Lung microvascular endothelial cell (primary cell): ENCODE results near the gene TAOK3. TPM values are rescaled to one million over a fixed set of nuclear protein-coding genes. Genes with fewer than 3 reads are reported as not detected.
"Not testable (repeated sequence)": the region's sequence is repeated elsewhere in the genome, so short reads cannot be mapped to it uniquely, and the experiment has no call there.

Source experiments
- DNase-seq, 2 donors: peaks; one replicate each; pipeline versions ENCODE4 v3.0.0 to v3.0.0-alpha.2; 2010; ENCODE audit warnings: low read depth in 2 of 2
- total RNA-seq: library from RNA; depleted of rRNA; stranded (reverse); fragments of >200 nt; gene quantifications from 2 replicates; pipeline ENCODE4 v1.2.1, GENCODE V29; 2014

TAOK3 gene
- total RNA-seq, 1 donor from 2014 or later, result 13.5 TPM

DNA sequence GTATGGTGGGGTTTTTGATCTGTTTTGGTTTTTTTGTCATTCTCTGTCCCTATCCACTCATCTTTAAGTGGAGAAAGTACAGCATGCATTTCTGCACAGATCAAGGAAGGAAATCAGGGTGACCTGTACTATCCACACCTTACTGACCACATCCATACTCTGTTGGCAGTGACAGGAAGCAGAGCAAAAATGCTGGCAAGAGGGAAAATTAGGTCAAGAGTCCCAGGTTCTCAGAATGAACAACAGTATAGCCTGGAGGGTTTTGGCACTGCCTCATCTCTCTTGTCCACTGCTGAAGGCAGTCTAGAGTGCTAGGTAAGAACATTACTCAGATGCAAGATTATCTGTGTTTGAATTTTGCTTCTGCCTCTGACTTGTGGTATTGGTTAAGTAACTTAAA lies 70.7 kb downstream of the TAOK3 start:
- peak; percentile 42 to 56 for DNase-seq

DNA sequence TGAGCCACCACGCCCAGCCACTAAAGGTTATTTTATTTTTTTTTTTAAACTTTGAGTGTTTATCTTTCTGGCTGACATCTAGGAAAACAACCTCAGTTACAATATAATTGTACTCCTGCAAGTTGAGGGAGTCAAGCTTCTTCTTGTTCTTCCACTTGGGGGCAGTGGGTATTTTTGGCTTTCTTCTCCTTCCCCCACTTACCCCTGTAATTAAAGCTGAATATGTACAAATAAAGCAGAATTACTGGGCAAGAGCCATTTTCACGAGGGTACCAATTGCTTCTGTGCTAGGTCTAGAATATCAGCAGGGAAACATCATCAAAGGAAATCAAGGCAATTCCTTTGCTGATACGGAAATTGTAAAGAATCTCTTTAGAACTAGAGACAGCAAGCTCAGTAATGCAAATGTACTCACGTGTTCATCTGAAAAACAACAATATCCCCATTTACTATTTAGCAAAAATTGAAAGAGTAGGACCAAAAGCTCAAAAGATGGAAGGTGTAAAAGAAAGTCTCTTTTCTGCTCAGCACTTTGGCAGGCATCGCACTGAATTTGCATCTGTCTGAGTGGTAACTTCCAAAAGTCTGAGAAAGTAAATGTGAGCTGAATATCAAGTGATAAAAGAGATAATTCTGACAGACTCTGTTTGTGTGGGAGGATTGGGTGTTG lies 72.8 kb downstream of the TAOK3 start:
- no peak for DNase-seq

DNA sequence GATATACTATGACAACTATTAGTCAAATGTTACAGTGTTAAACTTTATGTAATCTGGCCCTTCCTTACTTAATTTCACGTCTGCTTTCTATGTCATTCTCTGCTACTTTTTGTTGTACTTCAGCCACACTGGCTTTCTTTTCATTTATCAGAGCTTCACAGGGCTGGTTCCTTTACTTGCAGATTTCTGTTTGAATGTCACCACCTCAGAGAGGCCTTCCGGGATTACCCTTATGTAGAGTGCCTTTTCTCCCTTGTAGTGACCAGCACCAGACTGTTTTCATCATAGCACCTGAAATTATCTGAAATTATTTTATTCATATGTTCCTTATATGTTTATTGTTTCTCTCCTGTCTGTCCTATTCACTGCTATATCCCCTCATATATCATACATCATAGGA lies 75.4 kb downstream of the TAOK3 start:
- no peak for DNase-seq

DNA sequence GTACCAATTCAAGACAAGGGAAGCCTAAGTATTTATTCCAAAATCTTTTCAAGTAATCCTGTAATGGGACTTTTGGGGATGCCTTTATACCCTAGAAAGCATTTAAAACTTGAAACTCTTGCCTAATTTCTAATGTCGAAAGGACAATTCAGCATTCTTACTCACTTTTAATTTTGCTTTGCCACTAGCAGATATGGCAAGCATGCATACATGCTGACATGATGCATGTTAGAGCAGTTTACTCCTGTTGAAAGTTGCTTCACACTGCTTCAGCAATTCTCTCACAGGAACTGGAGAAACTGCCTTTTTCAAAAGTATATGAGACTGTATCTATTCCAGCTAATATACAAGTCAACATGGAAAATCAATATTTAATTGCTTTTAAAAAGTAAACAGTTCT lies 79.9 kb downstream of the TAOK3 start:
- no peak for DNase-seq

DNA sequence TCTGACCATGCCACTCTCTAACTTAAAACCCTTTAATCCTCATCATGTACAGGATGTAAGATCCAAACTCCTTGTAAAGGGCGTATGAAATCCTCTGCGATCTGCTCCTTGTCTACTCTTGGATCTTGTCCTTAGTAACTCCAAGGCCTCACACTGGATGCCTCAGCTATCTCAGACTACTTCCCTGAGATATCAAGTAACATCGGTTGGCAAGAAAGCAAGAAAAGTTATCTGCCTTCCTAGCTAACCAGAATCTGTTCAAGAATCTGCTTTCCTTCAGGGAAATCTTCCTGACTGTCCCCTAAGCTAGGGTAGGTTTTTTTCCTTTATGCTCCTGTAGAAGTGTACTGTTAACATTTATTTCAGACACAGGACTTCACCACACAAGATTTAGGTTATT lies 82.6 kb downstream of the TAOK3 start:
- DNase-seq, result no peak

DNA sequence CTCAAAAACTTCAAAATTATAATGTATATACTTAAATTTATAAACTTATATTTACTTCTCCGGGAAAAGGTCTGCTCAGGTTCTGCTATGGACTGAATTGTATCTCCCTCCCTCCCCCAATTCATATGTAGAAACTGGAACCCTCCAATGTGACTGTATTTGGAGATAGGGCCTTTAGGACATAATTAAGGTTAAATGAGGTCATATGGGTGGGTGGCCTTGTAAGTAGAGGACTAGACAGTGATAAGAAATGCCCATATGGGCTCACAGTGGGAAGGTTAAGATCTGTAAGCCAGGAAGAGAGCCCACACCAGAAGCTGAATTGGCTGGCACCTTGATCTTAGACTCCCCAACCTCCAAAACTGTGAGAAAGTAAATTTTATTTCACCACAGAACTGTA lies 84.5 kb downstream of the TAOK3 start:
- DNase-seq, result no peak

DNA sequence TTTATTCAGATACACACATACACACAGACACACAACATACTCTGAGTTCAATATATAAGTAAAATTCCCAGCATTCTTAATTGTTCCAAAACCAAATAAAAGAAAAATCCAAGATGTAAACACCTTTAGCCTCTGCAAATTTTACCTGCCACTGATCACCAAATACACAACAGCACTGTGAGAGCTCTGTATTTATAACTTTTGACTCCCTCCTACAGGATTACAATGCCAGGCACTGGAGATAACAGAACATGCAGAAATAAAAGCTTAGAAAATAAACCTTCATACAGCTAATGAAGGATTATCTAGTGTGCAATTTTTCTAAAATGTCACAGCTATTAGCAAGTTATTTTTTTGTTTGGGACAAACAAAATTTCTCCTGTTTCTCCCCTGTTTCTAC lies 85.0 kb downstream of the TAOK3 start:
- DNase-seq, result no peak

DNA sequence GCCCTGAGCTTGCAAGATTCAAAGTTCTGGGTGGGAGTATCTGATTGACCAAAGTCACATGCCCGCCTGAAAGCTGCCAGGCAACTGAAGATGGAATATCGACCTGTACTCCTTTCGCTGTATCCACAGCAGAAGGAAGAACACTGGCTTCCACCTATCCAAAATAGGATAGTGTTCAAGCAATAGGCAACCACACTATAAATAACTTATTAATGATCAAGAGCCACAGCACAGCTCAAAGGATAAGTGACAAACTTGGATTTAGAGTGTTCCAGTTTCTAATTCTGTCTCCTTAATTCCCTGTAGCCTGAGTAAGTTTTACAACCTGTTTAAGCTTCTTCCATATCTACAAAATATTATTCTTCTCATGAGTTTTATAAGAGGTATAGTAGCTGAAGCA lies 89.9 kb downstream of the TAOK3 start:
- no peak for DNase-seq

DNA sequence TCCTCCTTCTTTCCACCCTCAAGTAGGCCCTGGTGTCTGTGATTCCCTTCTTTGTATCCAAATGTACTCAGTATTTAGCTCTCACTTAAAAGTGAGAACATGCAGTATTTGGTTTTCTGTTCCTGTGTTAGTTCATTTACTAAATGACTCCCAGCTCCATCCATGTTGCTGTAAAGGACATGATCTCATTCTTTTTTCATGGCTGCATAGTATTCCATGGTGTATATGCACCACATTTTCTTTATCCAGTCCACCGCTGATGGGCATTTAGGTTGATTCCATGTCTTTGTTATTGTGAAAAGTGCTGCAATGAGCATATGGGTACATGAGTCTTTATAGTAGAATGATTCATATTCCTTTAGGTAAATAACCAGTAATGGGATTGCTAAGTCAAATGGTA lies 94.4 kb downstream of the TAOK3 start:
- DNase-seq, result not testable (repeated sequence)

DNA sequence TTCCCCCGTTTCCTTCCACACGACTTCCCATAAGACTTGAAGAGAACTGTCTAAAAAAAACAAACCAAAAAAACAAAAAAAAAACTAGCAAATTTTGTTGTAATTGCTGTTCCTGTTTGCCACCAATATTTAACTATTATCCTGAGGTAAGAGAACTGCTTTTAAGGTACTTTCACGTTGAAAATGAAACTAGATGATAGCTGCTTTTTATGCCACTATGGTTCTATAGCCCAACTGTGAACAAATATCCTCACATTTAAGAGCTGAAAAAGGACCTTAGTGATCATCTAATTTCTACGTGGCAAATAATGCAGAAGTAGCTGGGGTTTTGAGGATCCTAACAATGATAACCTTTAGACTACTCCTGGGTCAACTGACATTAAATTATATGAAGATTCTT lies 98.6 kb downstream of the TAOK3 start:
- DNase-seq, result no peak

DNA sequence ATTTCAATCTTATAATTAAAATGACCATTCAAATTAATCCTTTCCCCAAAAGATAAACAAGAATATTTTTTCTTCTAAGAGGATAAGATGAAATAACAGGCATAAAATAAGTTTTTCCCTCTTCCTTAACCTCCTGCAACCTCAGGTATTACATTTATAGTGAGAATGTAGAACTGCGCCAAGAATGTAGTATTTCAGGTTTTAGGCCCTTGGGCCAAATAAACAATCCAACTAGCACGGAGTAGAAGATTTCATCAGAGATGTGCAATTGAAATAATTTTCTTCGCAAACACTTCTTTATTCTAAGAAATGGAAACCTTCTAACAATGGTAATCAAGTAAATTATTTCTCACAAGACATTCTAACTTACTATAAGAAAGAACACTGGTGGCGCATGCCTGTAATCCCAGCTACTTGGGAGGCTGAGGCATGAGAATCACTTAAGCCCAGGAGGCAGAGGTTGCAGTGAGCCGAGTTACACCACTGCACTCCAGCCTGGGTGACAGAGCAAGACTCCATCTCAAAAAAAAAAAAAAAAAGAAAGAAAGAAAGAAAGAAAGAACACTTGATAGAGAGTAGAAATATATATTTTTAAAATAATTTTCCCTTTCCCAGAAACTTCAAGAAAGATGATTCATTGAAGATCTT lies 100.8 kb downstream of the TAOK3 start:
- DNase-seq, result no peak

DNA sequence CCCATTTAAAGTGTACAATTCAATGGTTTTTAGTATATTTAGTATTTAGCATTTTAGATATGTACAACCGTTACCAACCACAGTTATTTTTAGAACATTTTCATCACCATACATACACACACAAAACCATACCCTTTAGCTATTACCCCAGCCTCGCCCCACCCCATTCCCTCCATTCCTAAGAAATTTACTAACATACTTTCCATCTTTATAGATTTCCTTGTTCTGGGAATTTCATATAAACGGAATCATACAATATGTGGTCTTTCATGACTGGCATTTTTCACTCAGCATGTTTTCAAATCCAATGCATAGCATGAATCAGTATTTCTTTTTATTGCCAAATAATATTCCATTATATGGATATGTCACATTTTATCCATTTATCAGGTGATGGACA lies 101.5 kb downstream of the TAOK3 start:
- DNase-seq, result no peak

DNA sequence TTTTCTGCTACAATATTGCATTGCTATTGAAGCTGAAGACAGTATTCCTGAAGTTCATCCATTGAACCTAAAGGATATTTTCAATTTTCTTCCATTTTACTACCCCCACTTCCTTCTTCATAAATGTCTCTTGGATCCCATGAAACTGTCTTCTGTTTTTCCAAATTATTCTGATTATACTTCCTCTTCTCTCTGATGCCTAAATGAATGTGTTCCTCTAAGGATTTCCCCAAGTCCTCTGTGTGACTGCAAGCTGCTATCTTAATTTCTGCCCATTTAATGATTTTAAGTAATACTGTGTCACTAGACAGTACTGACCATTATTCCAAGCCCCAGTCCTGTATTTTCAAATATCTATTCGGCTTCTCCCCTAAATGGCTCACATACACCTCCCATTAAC lies 102.9 kb downstream of the TAOK3 start:
- no peak for DNase-seq

DNA sequence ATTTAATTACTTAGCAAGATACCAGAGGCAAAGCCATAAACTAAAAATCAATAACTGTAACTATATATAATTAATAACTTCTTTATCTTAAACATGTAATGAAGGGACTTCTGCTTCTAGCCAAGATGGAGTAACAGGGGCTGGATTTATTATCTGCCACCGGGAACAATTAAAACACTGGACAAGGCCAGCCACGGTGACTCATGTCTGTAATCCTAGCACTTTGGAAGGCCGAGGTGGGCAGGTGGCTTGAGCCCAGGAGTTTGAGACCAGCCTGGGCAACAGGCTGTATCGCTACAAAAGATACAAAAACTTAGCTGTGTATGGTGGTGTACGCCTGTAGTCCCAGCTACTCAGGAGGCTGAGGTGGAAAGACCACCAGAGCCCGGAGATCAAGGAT lies 113.6 kb downstream of the TAOK3 start:
- peak in 1 of 2 donors; percentile 20 for DNase-seq

DNA sequence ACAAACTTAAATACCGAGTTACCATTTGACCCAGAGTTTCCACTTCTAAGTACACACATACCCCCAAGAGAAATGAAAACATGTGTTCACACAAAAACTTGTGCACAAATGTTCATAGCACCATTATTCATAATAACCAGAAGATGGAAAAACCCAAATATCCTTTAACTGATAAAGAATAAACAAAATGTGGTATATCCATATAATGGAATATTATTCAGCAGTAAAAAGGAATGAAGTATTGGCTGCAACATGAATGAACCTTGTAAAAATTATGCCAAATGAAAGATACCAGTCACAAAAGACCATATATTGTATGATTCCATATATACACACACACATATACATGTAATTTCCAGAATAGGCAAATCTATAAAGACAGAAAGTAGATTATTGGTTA lies 116.4 kb downstream of the TAOK3 start:
- no peak for DNase-seq

DNA sequence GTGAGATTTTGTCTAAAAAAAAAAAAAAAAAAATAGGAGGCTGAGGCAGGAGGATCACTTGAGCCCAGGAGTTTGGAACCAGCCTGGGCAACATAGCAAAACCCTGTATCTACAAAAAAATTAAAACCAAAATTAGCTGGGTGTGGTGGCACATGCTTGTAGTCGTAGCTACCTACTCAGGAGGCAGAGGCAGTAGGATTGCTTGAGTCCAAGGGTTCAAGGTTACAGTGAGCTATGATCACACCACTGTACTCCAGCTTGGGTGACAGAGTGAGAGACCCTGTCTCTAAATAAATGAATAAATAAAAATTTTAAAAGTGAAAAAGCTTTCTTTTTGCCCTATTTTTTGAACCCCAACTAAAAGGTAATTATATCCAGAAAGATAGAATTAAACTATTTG lies 123.2 kb downstream of the TAOK3 start:
- DNase-seq, result no peak

DNA sequence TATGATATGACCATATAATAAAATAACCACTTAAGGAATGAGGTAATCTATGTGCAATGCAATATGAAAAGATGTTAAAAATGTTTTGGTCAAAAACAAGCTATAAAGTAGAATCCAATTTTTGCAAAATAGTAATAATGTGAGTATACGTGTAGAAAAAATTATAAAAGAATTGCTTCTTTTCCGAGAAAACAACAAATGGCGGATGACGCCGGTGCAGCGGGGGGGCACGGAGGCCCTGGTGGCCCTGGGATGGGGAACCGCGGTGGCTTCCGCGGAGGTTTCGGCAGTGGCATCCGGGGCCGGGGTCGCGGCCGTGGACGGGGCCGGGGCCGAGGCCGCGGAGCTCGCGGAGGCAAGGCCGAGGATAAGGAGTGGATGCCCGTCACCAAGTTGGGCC lies 126.8 kb downstream of the TAOK3 start:
- DNase-seq, result not testable (repeated sequence)

DNA sequence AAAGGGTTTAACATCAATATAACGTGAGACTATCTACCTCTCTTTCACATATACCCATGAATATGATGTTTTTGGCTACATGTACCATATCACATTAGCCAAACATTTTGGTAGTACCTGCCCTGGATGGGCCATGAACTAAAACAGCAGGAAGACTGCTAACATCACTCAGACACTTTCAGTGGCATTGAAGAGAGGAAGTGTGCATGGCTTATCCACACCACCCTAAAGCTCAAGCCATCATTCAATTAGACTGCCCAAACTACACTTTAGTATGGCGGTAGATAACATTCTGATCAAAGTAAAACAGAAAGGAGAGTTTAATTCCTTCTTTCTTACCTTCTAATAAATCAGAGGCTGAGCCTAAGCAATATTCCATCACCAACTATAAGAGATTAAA lies 133.8 kb downstream of the TAOK3 start:
- DNase-seq, result no peak

DNA sequence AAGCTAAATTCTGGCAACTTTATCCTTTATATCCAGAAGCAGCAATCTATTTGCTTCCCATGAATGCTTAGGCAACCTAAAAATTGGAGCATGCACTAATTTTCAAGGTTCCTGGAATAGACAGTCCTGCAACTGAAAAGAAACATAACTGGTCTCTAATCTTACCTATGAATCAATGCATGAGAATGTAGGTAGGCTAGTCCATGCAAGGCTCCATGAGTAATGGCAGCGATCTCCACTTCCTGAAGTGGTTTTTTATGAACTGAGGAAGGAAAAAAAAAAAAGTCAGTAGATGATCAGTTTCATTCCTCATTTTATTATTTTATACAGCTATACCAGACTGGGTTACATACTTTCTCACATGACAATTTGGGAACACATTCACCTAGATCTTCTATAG lies 134.8 kb downstream of the TAOK3 start:
- DNase-seq, result peak in 1 of 2 donors; percentile 55

DNA sequence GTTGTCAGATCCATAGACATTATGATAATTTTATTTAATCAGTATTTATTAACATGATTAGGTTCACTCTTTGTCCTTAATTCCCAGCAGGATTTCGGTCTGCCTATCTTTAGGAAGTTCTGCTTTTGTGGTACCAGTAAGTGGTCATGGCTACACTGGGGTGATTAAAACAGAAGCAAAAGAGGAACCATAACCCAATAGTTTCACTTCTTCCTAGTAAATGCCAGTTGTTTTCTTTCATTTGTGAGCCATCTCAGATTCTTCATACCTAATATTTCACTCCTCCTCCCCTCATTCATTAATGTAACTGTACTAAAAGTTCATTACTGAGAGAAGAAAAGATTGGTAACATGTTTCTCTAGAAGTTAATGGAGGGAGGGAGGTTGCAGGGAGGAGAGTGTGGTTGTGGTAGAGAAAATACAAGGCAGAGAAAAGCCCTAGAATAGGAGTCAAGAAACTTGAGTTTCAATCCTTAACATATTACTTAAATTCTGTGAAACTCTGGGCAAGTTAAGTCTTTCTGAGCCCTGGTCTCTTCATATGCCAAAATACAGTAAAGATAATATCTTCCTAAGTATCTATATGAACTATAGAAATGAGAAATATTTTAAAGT lies 135.5 kb downstream of the TAOK3 start:
- no peak for DNase-seq

DNA sequence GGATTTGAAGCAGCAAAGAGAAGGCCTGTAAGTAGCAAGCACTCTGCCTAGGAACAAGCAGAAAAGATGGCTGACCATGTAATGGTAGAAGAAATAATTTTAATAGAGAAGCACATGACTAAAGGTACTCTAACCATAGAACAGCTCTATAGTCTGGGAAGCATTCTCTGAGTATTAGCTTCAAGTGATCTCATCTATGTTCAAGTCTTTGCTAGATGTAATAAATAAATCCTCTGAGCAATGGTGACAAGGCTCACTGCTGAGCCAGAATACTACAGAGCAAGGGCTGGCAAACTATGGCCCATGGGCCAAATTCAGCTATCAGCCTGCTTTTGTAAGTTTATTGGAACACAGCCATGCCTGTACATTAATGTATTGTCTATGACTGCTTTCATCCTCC lies 152.0 kb downstream of the TAOK3 start:
- no peak for DNase-seq

DNA sequence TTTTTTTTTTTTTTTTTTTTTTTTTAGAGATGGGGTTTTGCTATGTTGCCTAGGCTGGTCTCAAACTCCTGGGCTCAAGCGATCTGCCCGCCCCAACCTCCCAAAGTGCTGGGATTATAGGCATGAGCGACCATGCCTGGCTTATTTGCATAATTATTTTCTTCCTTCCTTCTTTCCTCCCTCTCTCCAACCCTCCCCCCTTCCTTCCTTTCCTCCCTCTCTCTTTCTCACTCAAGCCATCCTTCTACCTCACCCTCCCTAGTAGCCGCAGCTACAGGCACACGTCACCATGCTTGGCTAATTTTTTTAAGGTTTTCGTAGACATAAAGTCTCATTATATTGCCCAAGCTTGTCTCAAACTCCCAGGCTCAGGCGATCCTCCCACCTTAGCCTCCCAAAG lies 152.9 kb downstream of the TAOK3 start:
- DNase-seq, result no peak

DNA sequence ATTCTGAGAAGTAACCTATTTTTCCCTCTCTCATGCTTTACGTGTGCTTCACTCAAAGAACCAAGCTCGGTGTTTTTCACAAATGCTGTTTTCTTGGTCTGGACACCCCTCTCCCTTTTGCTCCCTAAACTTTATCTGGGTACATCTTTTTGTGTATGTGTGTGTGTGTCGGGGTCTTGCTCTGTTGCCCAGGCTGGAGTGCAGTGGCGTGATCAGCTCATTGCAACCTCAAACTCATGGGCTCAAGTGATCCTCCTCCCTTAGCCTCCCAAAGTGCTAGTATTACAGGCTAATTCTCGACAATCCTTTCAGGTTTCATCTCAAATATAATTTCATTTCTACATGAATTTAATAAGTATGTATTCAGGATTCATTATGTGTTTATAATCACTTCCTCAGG lies 153.6 kb downstream of the TAOK3 start:
- no peak for DNase-seq
